Measurements from ENCODE around the gene SHISAL1. TPM values are rescaled to one million over a fixed set of nuclear protein-coding genes. Genes with fewer than 3 reads are reported as not detected.

Gene SHISAL1
- total RNA-seq, 1 experiment from 2014 or later: 1.1 TPM

GRCh38 chr22:44211256-44211945, 101.3 kb downstream of the SHISAL1 start:
- Histone ChIP-seq H3K4me1 (ENCODE audit: insufficient read depth, low read length) (no peaks in the 10 kb centered on the region), H3K4me3 (ENCODE audit: low read length) (no peak overlapping the region), H3K36me3 (ENCODE audit: low read depth, low read length) (no peaks in the 10 kb centered on the region), H4K20me1 (ENCODE audit: low read length) (no peaks in the 10 kb centered on the region), H3F3A (ENCODE audit: low read length, unreplicated experiment) (no peaks in the 10 kb centered on the region), H3K27ac (ENCODE audit: low read length) (no peak overlapping the region), H3K79me2 (ENCODE audit: low read length) (no peaks in the 10 kb centered on the region), H3K9me2 (replicated peaks; ENCODE audit: low read length) (no peaks in the 10 kb centered on the region), H3K4me2 (ENCODE audit: low read length) (no peak overlapping the region), H2AFZ (ENCODE audit: low read length) (no peak overlapping the region), H3K9ac (ENCODE audit: low read length) (no peak overlapping the region), H3K9me3 (ENCODE audit: low read length) (no peaks in the 10 kb centered on the region), H3K27me3 (ENCODE audit: low read length) (peaks cover 15% of the 10 kb centered on the region)
- no peak for TF ChIP-seq EZH2 (IDR thresholded peaks at IDR 0.05; ENCODE audit: low read length, unreplicated experiment)
- no peak for TF ChIP-seq EZH2phosphoT487 (IDR thresholded peaks at IDR 0.05; ENCODE audit: borderline replicate concordance, low read length)
- TF ChIP-seq CTCF (conservative IDR thresholded peaks at IDR 0.05; ENCODE audit: low read depth, low read length): no peak
- intact Hi-C loops (cut with micrococcal nuclease): no loop called here
- ChIA-PET POLR2A (ENCODE audit: unreplicated experiment) (no interaction called here), CTCF (no interaction called here)
- BruUV-seq (replicated peaks): no TSS peak
- ATAC-seq (no peak), DNase-seq (no peak)

GRCh38 chr22:44210722-44211121, 102.0 kb downstream of the SHISAL1 start:
- ChIA-PET CTCF (no interaction called here), POLR2A (ENCODE audit: unreplicated experiment) (no interaction called here)
- BruUV-seq (replicated peaks): no TSS peak
- TF ChIP-seq EZH2phosphoT487 (IDR thresholded peaks at IDR 0.05; ENCODE audit: borderline replicate concordance, low read length) (no peak), CTCF (conservative IDR thresholded peaks at IDR 0.05; ENCODE audit: low read depth, low read length) (no peak), EZH2 (IDR thresholded peaks at IDR 0.05; ENCODE audit: low read length, unreplicated experiment) (no peak)
- H3K9ac ChIP-seq (ENCODE audit: low read length): no peak overlapping the region
- no peak overlapping the region for H3K27ac ChIP-seq (ENCODE audit: low read length)
- no peaks in the 10 kb centered on the region for H3K4me1 ChIP-seq (ENCODE audit: insufficient read depth, low read length)
- H3K9me3 ChIP-seq (ENCODE audit: low read length): no peaks in the 10 kb centered on the region
- H3K4me3 ChIP-seq (ENCODE audit: low read length): no peak overlapping the region
- no peak overlapping the region for H2AFZ ChIP-seq (ENCODE audit: low read length)
- no peaks in the 10 kb centered on the region for H3F3A ChIP-seq (ENCODE audit: low read length, unreplicated experiment)
- no peak for DNase-seq
- ATAC-seq: no peak
- intact Hi-C loops (cut with micrococcal nuclease): no loop called here
- H3K9me2 ChIP-seq (replicated peaks; ENCODE audit: low read length): no peaks in the 10 kb centered on the region
- H4K20me1 ChIP-seq (ENCODE audit: low read length): no peaks in the 10 kb centered on the region
- H3K4me2 ChIP-seq (ENCODE audit: low read length): no peak overlapping the region
- no peaks in the 10 kb centered on the region for H3K36me3 ChIP-seq (ENCODE audit: low read depth, low read length)
- no peaks in the 10 kb centered on the region for H3K79me2 ChIP-seq (ENCODE audit: low read length)
- H3K27me3 ChIP-seq (ENCODE audit: low read length): peaks cover 15% of the 10 kb centered on the region

- Histone ChIP-seq H4K20me1 (ENCODE audit: low read length) (no peaks in the 10 kb centered on the region), H3K27ac (ENCODE audit: low read length) (no peak overlapping the region), H3K9me3 (ENCODE audit: low read length) (no peaks in the 10 kb centered on the region), H3K4me1 (ENCODE audit: insufficient read depth, low read length) (no peaks in the 10 kb centered on the region), H3F3A (ENCODE audit: low read length, unreplicated experiment) (no peaks in the 10 kb centered on the region), H3K79me2 (ENCODE audit: low read length) (no peaks in the 10 kb centered on the region), H2AFZ (ENCODE audit: low read length) (no peak overlapping the region), H3K4me2 (ENCODE audit: low read length) (no peak overlapping the region), H3K4me3 (ENCODE audit: low read length) (no peak overlapping the region), H3K27me3 (ENCODE audit: low read length) (peaks cover 15% of the 10 kb centered on the region), H3K9ac (ENCODE audit: low read length) (no peak overlapping the region), H3K36me3 (ENCODE audit: low read depth, low read length) (no peaks in the 10 kb centered on the region), H3K9me2 (replicated peaks; ENCODE audit: low read length) (no peaks in the 10 kb centered on the region)
- DNase-seq: no peak
- intact Hi-C loops (cut with micrococcal nuclease): no loop called here
- CTCF ChIA-PET: no interaction called here
- TF ChIP-seq CTCF (conservative IDR thresholded peaks at IDR 0.05; ENCODE audit: low read depth, low read length): no peak
- TF ChIP-seq EZH2phosphoT487 (IDR thresholded peaks at IDR 0.05; ENCODE audit: borderline replicate concordance, low read length): no peak
- no peak for TF ChIP-seq EZH2 (IDR thresholded peaks at IDR 0.05; ENCODE audit: low read length, unreplicated experiment)
- ATAC-seq: no peak
- BruUV-seq (replicated peaks): no TSS peak
- POLR2A ChIA-PET (ENCODE audit: unreplicated experiment): no interaction called here
These were observed 103.4 kb downstream of the SHISAL1 start for GRCh38 chr22:44209343-44209742.

Measured in PC-3 (cell line).